ENCODE measurements around the gene R3HDM4.
"Not testable (repeated sequence)": the region's sequence is repeated elsewhere in the genome, so short reads cannot be mapped to it uniquely, and the experiment has no call there.

Gene R3HDM4

DNA sequence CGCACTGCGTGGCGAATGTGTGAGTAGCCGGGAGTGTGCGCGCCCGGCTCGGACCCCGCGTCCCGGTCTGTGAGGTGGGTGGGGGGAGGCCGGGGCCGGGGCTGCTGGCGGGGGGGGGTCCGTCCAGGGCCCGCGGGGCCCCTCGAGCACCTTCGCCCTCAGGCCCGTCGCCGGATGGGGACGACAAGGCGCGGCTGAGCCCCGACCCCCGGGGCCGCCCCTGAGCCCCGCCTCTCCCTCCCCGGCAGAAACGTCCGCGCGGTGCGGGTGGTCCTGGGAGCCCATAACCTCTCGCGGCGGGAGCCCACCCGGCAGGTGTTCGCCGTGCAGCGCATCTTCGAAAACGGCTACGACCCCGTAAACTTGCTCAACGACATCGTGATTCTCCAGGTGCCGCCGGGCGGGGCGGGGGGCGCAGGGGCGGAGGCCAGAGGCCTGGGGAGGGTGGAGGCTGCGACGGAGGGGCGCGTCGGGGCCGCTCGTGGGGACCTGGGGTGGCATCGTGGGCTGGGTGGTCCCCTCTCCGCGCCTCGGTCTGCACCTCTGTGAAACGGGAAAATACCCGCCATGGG, 59.9 kb downstream of the R3HDM4 start:
- DNase-seq (ENCODE audit: insufficient read length, low spot score) = no peak
- no peak for FAIRE-seq
- TF ChIP-seq POLR2A (IDR thresholded peaks at IDR 0.05; ENCODE audit: low read depth, low read length) = no peak

DNA sequence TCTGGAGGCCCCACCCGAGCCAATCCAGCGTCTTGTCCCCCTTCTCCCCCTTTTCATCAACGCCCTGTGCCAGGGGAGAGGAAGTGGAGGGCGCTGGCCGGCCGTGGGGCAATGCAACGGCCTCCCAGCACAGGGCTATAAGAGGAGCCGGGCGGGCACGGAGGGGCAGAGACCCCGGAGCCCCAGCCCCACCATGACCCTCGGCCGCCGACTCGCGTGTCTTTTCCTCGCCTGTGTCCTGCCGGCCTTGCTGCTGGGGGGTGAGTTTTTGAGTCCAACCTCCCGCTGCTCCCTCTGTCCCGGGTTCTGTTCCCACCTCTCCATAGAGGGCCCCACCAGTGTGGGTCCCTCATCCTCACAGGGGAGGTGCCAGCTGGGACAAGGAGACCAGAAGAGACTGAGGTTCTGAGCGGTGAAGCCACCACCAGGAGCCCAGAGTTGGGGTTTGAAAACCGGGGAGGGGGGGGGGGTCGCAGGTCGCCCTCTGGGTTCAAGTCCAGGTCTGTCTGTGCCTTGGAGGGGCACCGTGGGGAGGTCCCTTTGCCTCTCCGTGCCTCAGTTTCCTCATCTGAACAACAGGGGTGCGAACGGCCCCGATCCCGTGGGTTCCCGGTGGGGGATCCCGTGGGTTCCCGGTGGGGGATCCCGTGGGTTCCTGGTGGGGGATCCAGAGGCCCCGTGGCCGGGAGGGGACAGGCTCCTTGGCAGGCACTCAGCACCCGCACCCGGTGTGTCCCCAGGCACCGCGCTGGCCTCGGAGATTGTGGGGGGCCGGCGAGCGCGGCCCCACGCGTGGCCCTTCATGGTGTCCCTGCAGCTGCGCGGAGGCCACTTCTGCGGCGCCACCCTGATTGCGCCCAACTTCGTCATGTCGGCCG, 60.6 kb downstream of the R3HDM4 start, which contains the start of gene ELANE:
TSS of gene ELANE (plus strand) at position 168 of the 878 bp plus-strand sequence. CDS start at position 194, 26 bp downstream.
- no peak for DNase-seq (ENCODE audit: insufficient read length, low spot score)
- no peak for FAIRE-seq
- TF ChIP-seq POLR2A (IDR thresholded peaks at IDR 0.05; ENCODE audit: low read depth, low read length) = no peak

DNA sequence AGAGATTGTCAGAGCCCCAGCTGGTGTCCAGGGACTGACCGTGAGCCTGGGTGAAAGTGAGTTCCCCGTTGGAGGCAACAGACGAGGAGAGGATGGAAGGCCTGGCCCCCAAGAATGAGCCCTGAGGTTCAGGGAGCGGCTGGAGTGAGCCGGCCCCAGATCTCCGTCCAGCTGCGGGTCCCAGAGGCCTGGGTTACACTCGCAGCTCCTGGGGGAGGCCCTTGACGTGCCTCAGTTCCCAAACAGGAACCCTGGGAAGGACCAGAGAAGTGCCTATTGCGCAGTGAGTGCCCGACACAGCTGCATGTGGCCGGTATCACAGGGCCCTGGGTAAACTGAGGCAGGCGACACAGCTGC, 62.1 kb downstream of the R3HDM4 start:
- DNase-seq (ENCODE audit: insufficient read length, low spot score) = no peak
- no peak for FAIRE-seq
- TF ChIP-seq POLR2A (IDR thresholded peaks at IDR 0.05; ENCODE audit: low read depth, low read length) = no peak

DNA sequence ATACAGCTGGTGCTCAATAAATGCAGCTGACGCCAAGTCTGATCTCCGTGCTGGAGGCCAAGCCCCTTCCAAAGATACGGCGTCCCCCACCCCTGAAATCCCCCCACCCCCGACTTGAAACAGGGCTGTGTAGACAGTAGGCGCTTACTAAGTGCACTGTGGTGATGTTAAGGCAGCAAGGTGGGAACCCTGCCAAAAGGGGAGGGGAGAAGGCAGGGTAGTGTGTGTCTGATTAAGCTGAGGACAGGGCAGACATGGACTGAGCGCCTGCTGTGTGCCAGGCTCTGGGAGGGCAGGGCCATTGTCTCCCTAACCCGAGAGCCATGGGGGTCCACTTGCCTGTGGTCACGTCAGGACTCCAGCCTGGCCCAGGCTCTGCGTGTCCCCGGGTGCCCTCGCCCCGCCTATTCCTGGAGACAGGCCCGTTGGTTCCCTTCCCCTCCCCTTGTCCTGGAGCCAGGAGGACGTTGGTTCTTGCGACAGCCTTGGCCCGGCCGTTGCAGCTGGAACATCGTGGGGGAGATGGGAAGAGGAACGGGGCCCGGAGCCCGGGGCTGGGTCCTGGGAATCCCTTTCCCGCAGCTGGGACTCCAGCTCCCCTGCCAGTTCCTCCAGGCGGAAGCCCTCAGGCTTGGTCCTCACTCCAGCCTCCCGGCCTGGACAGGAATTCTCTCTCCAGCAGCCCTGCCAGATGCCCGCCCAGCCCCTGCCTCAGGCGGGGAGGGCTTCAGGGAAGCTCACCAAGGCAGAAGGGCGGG, 62.6 kb downstream of the R3HDM4 start:
- DNase-seq (ENCODE audit: insufficient read length, low spot score) (peak; percentile 96), FAIRE-seq (peak; percentile 90)
- peak; percentile 20; the same call in 1 of the 2 replicates for TF ChIP-seq POLR2A (IDR thresholded peaks at IDR 0.05; ENCODE audit: low read depth, low read length)

DNA sequence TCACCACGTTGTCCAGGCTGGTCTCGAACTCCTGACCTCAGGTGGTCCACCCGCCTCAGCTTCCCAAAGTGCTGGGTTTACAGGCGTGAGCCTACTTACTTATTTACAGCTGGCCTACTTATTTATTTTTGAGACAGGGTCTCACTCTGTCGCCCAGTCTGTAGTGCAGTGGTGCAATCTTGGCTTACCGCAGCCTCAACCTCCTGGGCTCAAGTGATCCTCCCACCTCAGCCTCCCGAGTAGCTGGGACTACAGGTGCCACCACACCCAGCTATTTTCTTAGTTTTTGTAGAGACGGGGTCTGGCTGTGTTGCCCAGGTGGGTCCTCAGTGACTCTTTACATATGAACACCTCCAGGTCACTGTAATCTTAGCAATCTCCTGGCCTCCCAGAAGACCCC, 63.8 kb downstream of the R3HDM4 start:
- not testable (repeated sequence) for FAIRE-seq; DNase-seq (ENCODE audit: insufficient read length, low spot score)

DNA sequence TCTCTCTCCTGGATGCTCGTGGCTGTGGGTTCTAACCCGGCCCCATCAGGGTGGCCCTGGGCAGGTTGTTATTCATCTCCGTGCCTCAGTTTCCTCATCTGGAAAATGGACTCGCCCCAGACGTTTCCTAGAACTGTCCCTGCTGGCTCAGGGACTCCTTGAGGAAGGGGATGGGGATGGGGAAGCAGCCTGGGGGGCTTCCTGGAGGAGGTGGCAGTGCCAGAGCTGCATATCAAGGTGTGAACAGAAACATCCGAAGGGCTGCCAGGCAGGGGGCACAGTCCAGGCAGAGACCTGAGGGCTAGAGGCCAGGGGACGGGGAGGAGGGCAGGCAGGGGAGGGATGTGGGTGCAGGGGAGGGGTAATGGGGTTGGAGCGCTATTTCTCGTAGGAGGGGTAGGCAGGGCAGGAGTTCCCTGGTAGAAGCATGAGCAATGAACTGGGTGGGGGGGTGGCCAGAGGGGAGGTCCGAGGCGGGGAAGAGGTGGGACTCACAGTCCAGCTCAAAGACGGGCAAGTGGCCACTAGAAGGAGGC, 64.6 kb downstream of the R3HDM4 start:
- FAIRE-seq (no peak), DNase-seq (ENCODE audit: insufficient read length, low spot score) (no peak)
- TF ChIP-seq POLR2A (IDR thresholded peaks at IDR 0.05; ENCODE audit: low read depth, low read length) = no peak
